A549 (cell line): ENCODE data around the gene PI4K2A.

ENCODE experiments used
- CHD2 ChIP-seq: fragments of 150-350 bp; IDR thresholded peaks from 2 replicates; pipeline ENCODE4 v1.6.1; 2014; ENCODE audit warnings: low read length; ENCODE audit not compliant: partially characterized antibody
- CTCF ChIP-seq: fragments of >200 bp; sonication (Bioruptor Twin); formaldehyde crosslinking; IDR thresholded peaks from 3 replicates; pipeline ENCODE4 v1.5.1; 2016
- ELK1 ChIP-seq: fragments of 150-350 bp; IDR thresholded peaks from 2 replicates; pipeline ENCODE4 v1.6.1; 2014; ENCODE audit warnings: low read depth, mild to moderate bottlenecking, low read length
- EP300 ChIP-seq, 2 experiments: fragments of >200 bp; sonication (Bioruptor Twin); formaldehyde crosslinking; IDR thresholded peaks; 2 replicates in 1 of 2; 3 replicates in 1 of 2; pipeline ENCODE4 v1.6.1; 2016 to 2017
- FOSL2 ChIP-seq, 2 experiments: fragments of 450-650 bp in 1 of 2; fragments of >200 bp in 1 of 2; sonication (Bioruptor Twin) in 1 of 2; formaldehyde crosslinking; IDR thresholded peaks; 2 replicates each; pipeline versions ENCODE4 v1.5.0 to v1.6.1; 2016 to 2020; ENCODE audit warnings: mild to moderate bottlenecking in 1 of 2, moderate library complexity in 1 of 2
- HDAC2 ChIP-seq: fragments of 200-600 bp; sonication (generic); IDR thresholded peaks from 2 replicates; pipeline ENCODE4 v1.6.1; 2016
- JUNB ChIP-seq: fragments of >200 bp; sonication (Bioruptor Twin); formaldehyde crosslinking; IDR thresholded peaks from 2 replicates; pipeline ENCODE4 v1.6.1; 2016
- KDM1A ChIP-seq: fragments of 200-600 bp; sonication (generic); IDR thresholded peaks from 2 replicates; pipeline ENCODE4 v1.6.1; 2016; ENCODE audit warnings: low read depth, mild to moderate bottlenecking
- MAX ChIP-seq: IDR thresholded peaks from 2 replicates; pipeline ENCODE4 v1.6.1; 2012
- POLR2A ChIP-seq: IDR thresholded peaks from 2 replicates; pipeline ENCODE4 v1.6.1; 2012; ENCODE audit warnings: mild to moderate bottlenecking, low read length
- RAD21 ChIP-seq, 2 experiments: fragments of >200 bp in 1 of 2; sonication (Bioruptor Twin) in 1 of 2; formaldehyde crosslinking in 1 of 2; IDR thresholded peaks in 1 of 2; conservative IDR thresholded peaks in 1 of 2; 2 replicates in 1 of 2; 3 replicates in 1 of 2; pipeline ENCODE4 v1.6.1; 2012 to 2018; ENCODE audit warnings: inconsistent platforms in 1 of 2
- USF2 ChIP-seq: fragments of 450-650 bp; IDR thresholded peaks from 2 replicates; pipeline ENCODE4 v1.6.1; 2014; ENCODE audit warnings: antibody characterized with exemption
- ZNF302 ChIP-seq: fragments of 250-450 bp; sonication (Bioruptor Pico); IDR thresholded peaks from 2 replicates; pipeline ENCODE4 v1.9.0; 2021; ENCODE audit warnings: inconsistent platforms, mild to moderate bottlenecking, moderate library complexity

GRCh38 chr10:97684866-97685394 lies 44.5 kb downstream of the PI4K2A start:
- TF ChIP-seq CTCF = no peak
- TF ChIP-seq MAX = no peak
- TF ChIP-seq FOSL2 (IDR thresholded peaks at IDR 0.05) = no peak
- TF ChIP-seq FOSL2 (CRISPR knock-in tag; IDR thresholded peaks at IDR 0.05) = peak; percentile 58
- TF ChIP-seq POLR2A = no peak
- no peak for TF ChIP-seq CHD2
- no peak for TF ChIP-seq EP300 (IDR thresholded peaks at IDR 0.05)
- no peak for TF ChIP-seq HDAC2
- TF ChIP-seq ELK1 = no peak
- TF ChIP-seq RAD21 (conservative IDR thresholded peaks at IDR 0.05 in 1 of 2, IDR thresholded peaks at IDR 0.05 in 1 of 2) = no peak
- no peak for TF ChIP-seq KDM1A
- TF ChIP-seq ZNF302 = no peak
- no peak for TF ChIP-seq JUNB
- TF ChIP-seq USF2 = no peak
